HEK293 (cell line): Measurements from ENCODE around the gene GPR4.

Experiments used
- CTCF ChIA-PET: fragments of 350-600 bp; formaldehyde crosslinking; extraction: SDS; loops from one replicate; lab custom pipeline; 2021; ENCODE audit warnings: antibody characterized with exemption; lab: Yijun Ruan, JAX
- POLR2A ChIA-PET: fragments of 300-600 bp; formaldehyde crosslinking; extraction: SDS; loops from one replicate; lab custom pipeline; 2020; ENCODE audit warnings: antibody characterized with exemption, inconsistent platforms; lab: Yijun Ruan, JAX
- H3K27ac ChIP-seq: fragments of 200-500 bp; sonication (Bioruptor generic); 2 replicates; pipeline ENCODE4 v1.5.1; 2014; ENCODE audit warnings: low read depth, low read length, control low read depth, inconsistent platforms; ENCODE audit errors: extremely low read depth
- H3K36me3 ChIP-seq, 2 experiments: fragments of 200-500 bp in 1 of 2; sonication (Bioruptor generic) in 1 of 2; 1 replicate in 1 of 2; 2 replicates in 1 of 2; pipeline ENCODE4 v1.5.1; 2014 to 2017; ENCODE audit warnings: inconsistent platforms in 2 of 2, low read length in 2 of 2; ENCODE audit not compliant: control insufficient read depth in 2 of 2, insufficient read depth in 1 of 2
- H3K4me1 ChIP-seq: fragments of 200-500 bp; sonication (Bioruptor generic); 2 replicates; pipeline ENCODE4 v1.5.1; 2014; ENCODE audit warnings: mild to moderate bottlenecking, low read length, inconsistent platforms; ENCODE audit not compliant: control insufficient read depth, insufficient read depth
- H3K4me3 ChIP-seq: 2 replicates; pipeline ENCODE4 v1.5.1; 2011; ENCODE audit warnings: low read depth, mild to moderate bottlenecking, control low read depth, low read length, moderate library complexity
- H3K9me3 ChIP-seq: fragments of 200-500 bp; sonication (Bioruptor generic); 2 replicates; pipeline ENCODE4 v1.5.1; 2014; ENCODE audit warnings: low read depth, low read length, inconsistent platforms; ENCODE audit not compliant: control insufficient read depth, insufficient read depth
- IKZF3 ChIP-seq: fragments of 450-650 bp; IDR thresholded peaks from 2 replicates; pipeline ENCODE4 v1.5.0; 2018; ENCODE audit warnings: missing biosample characterization, mild to moderate bottlenecking, missing genetic modification characterization, moderate library complexity
- ZBTB10 ChIP-seq: fragments of 450-650 bp; formaldehyde crosslinking; IDR thresholded peaks from 2 replicates; pipeline ENCODE4 v1.5.1; 2016; ENCODE audit warnings: missing biosample characterization, missing genetic modification characterization
- ZBTB48 ChIP-seq: fragments of 450-650 bp; formaldehyde crosslinking; IDR thresholded peaks from 2 replicates; pipeline ENCODE4 v1.5.1; 2016; ENCODE audit warnings: missing biosample characterization, missing genetic modification characterization
- ZNF114 ChIP-seq: fragments of 450-650 bp; formaldehyde crosslinking; IDR thresholded peaks from 2 replicates; pipeline ENCODE4 v1.5.0; 2017; ENCODE audit warnings: missing biosample characterization, missing genetic modification characterization
- ZNF132 ChIP-seq: fragments of 450-650 bp; formaldehyde crosslinking; IDR thresholded peaks from 2 replicates; pipeline ENCODE4 v1.5.1; 2017; ENCODE audit warnings: missing biosample characterization, missing genetic modification characterization, borderline replicate concordance
- ZNF138 ChIP-seq: fragments of 450-650 bp; formaldehyde crosslinking; IDR thresholded peaks from 2 replicates; pipeline ENCODE4 v1.5.1; 2016; ENCODE audit warnings: missing biosample characterization, missing genetic modification characterization, borderline replicate concordance
- ZNF398 ChIP-seq: fragments of 450-650 bp; formaldehyde crosslinking; IDR thresholded peaks from 2 replicates; pipeline ENCODE4 v1.5.1; 2017; ENCODE audit warnings: missing biosample characterization, missing genetic modification characterization
- ZNF48 ChIP-seq: fragments of 450-650 bp; formaldehyde crosslinking; IDR thresholded peaks from 2 replicates; pipeline ENCODE4 v1.5.1; 2016; ENCODE audit warnings: missing biosample characterization, missing genetic modification characterization
- ZNF548 ChIP-seq: fragments of 450-650 bp; formaldehyde crosslinking; IDR thresholded peaks from 2 replicates; pipeline ENCODE4 v1.5.1; 2016; ENCODE audit warnings: missing biosample characterization, missing genetic modification characterization
- ZSCAN18 ChIP-seq: fragments of 450-650 bp; formaldehyde crosslinking; IDR thresholded peaks from 2 replicates; pipeline ENCODE4 v1.5.1; 2016; ENCODE audit warnings: missing biosample characterization, missing genetic modification characterization

GPR4 gene

GRCh38 chr19:45607071-45608029 is 5.3 kb upstream of the GPR4 start (continued):
- peak; percentile 45; the same call in 1 of the 2 replicates for TF ChIP-seq ZBTB10

GRCh38 chr19:45601115-45601514 is 897 bp downstream of the GPR4 start:
- no peak overlapping the region for H3K4me3 ChIP-seq
- TF ChIP-seq IKZF3 (tag by site-specific recombination) (0 out of 2 replicates have a peak, but pooled peaks have one; percentile 27), ZNF48 (tag by site-specific recombination) (no peak)
- no peaks in the 10 kb centered on the region for H3K9me3 ChIP-seq
- no peak overlapping the region for H3K27ac ChIP-seq
- H3K36me3 ChIP-seq, result no peaks in the 10 kb centered on the region
- POLR2A ChIA-PET, result no interaction called here
- H3K4me1 ChIP-seq, result no peaks in the 10 kb centered on the region
- CTCF ChIA-PET, result interaction anchor here (0.5 to 1.4 kb wide), 2 partner anchors 14 to 42 kb away, joined by 3 to 11 read pairs; no protein-coding TSS in a partner anchor

GRCh38 chr19:45600340-45600885 is 1.6 kb downstream of the GPR4 start:
- Histone ChIP-seq H3K27ac (no peak overlapping the region), H3K4me3 (no peak overlapping the region), H3K9me3 (no peaks in the 10 kb centered on the region), H3K36me3 (no peaks in the 10 kb centered on the region), H3K4me1 (no peaks in the 10 kb centered on the region)
- ChIA-PET POLR2A (no interaction called here), CTCF (interaction anchor here (0.5 to 1.4 kb wide), 3 partner anchors 15 to 42 kb away, joined by 3 to 11 read pairs (median 3); no protein-coding TSS in a partner anchor)
- TF ChIP-seq ZNF114 (tag by site-specific recombination) (0 out of 2 replicates have a peak, but pooled peaks have one; percentile 59), ZNF132 (tag by site-specific recombination) (no peak), ZNF398 (peak; percentile 49; the same call in 1 of the 2 replicates), ZSCAN18 (no peak), ZNF548 (tag by site-specific recombination) (peak; percentile 55; the same call in 1 of the 2 replicates)

- no peaks in the 10 kb centered on the region for H3K36me3 ChIP-seq
- no peaks in the 10 kb centered on the region for H3K4me1 ChIP-seq
- TF ChIP-seq ZBTB48 (tag by site-specific recombination) (peak; percentile 54; the same call in 1 of the 2 replicates), ZNF398 (peak; percentile 46; the same call in 1 of the 2 replicates), ZNF138 (tag by site-specific recombination) (no peak)
- TF ChIP-seq, all 188 proteins: peak for 2
- H3K27ac ChIP-seq, result no peak overlapping the region
- no peak overlapping the region for H3K4me3 ChIP-seq
- H3K9me3 ChIP-seq, result no peaks in the 10 kb centered on the region
- ChIA-PET POLR2A (interaction anchor here (0.6 kb wide), 1 partner anchor 100 kb away, joined by 9 read pairs; no protein-coding TSS in a partner anchor), CTCF (interaction anchor here (0.7 to 1.6 kb wide), 2 partner anchors 41 to 170 kb away, joined by 3 to 4 read pairs; partner anchors contain the start of gene SIX5)
Observed at GRCh38 chr19:45599286-45599685, 2.7 kb downstream of the GPR4 start.
